WTC11 (cell line): ENCODE data around the gene RAB34. TPM values are rescaled to one million over a fixed set of nuclear protein-coding genes. Genes with fewer than 3 reads are reported as not detected.

Source experiments
- ATAC-seq: fragments of 200-7000 bp; cut with Tn5 transposase; 2 replicates; pipeline ENCODE4 v1.10.0; 2021; ENCODE audit warnings: mild to moderate bottlenecking, moderate library complexity
- CTCF ChIA-PET: fragments of 300-600 bp; sonication (Branson Sonifier 250); formaldehyde crosslinking; loops from one replicate; lab custom pipeline; 2021; ENCODE audit warnings: antibody characterized with exemption; lab: Charles Lee
- POLR2A ChIA-PET: fragments of 350-600 bp; sonication (Branson Sonifier 250); formaldehyde crosslinking; loops from one replicate; lab custom pipeline; 2021; ENCODE audit warnings: antibody characterized with exemption; lab: Charles Lee
- DNase-seq: peaks from one replicate; pipeline ENCODE4 v3.0.0; 2021; ENCODE audit warnings: low spot score
- H3K27ac Mint-ChIP-seq: 2 replicates; pipeline ENCODE4 v1.8.0; 2021; ENCODE audit warnings: mixed read lengths
- H3K27me3 Mint-ChIP-seq: 2 replicates; pipeline ENCODE4 v1.8.0; 2021; ENCODE audit warnings: low read depth, mild to moderate bottlenecking, moderate library complexity, mixed read lengths
- H3K36me3 Mint-ChIP-seq: 2 replicates; pipeline ENCODE4 v1.8.0; 2021; ENCODE audit warnings: mixed read lengths
- H3K4me1 Mint-ChIP-seq: 2 replicates; pipeline ENCODE4 v1.8.0; 2022; ENCODE audit warnings: mixed read lengths
- H3K4me3 Mint-ChIP-seq: 2 replicates; pipeline ENCODE4 v1.8.0; 2021; ENCODE audit warnings: mild to moderate bottlenecking, moderate library complexity, mixed read lengths
- H3K9me3 Mint-ChIP-seq: 2 replicates; pipeline ENCODE4 v1.8.0; 2021; ENCODE audit warnings: mixed read lengths
- AFF4 ChIP-seq: sonication (generic); formaldehyde crosslinking; IDR thresholded peaks from 2 replicates; pipeline ENCODE4 v1.8.1; 2023; ENCODE audit warnings: mild to moderate bottlenecking, missing genetic modification reagents, borderline replicate concordance
- ATF2 ChIP-seq: sonication (generic); formaldehyde crosslinking; IDR thresholded peaks from 2 replicates; pipeline ENCODE4 v1.8.1; 2022; ENCODE audit warnings: low read depth, missing genetic modification reagents, borderline replicate concordance
- ATF6 ChIP-seq: sonication (generic); formaldehyde crosslinking; IDR thresholded peaks from 2 replicates; pipeline ENCODE4 v1.8.1; 2023; ENCODE audit warnings: mild to moderate bottlenecking, missing genetic modification reagents
- CREB1 ChIP-seq: sonication (generic); formaldehyde crosslinking; IDR thresholded peaks from 2 replicates; pipeline ENCODE4 v1.8.0; 2023; ENCODE audit warnings: mild to moderate bottlenecking, missing genetic modification reagents
- ELF4 ChIP-seq: sonication (generic); formaldehyde crosslinking; IDR thresholded peaks from 2 replicates; pipeline ENCODE4 v1.8.1; 2022; ENCODE audit warnings: low read depth, mild to moderate bottlenecking, moderate library complexity, missing genetic modification reagents
- EMX1 ChIP-seq: fragments of 250-450 bp; sonication (Bioruptor Pico); IDR thresholded peaks from 2 replicates; pipeline ENCODE4 v1.8.0; 2021; ENCODE audit warnings: mild to moderate bottlenecking
- ESRRA ChIP-seq: sonication (generic); formaldehyde crosslinking; IDR thresholded peaks from 2 replicates; pipeline ENCODE4 v1.8.1; 2022; ENCODE audit warnings: mild to moderate bottlenecking, missing genetic modification reagents, borderline replicate concordance
- IRF1 ChIP-seq: sonication (generic); formaldehyde crosslinking; IDR thresholded peaks from 2 replicates; pipeline ENCODE4 v1.8.0; 2023; ENCODE audit warnings: missing genetic modification reagents
- MAX ChIP-seq: sonication (generic); formaldehyde crosslinking; IDR thresholded peaks from 2 replicates; pipeline ENCODE4 v1.8.0; 2022; ENCODE audit warnings: mild to moderate bottlenecking, missing genetic modification reagents
- MYBL2 ChIP-seq: sonication (generic); formaldehyde crosslinking; IDR thresholded peaks from 2 replicates; pipeline ENCODE4 v1.8.1; 2023; ENCODE audit warnings: mild to moderate bottlenecking, moderate library complexity, missing genetic modification reagents
- TEAD1 ChIP-seq: sonication (generic); formaldehyde crosslinking; IDR thresholded peaks from 2 replicates; pipeline ENCODE4 v1.8.0; 2022; ENCODE audit warnings: mild to moderate bottlenecking, missing genetic modification reagents
- ZNF121 ChIP-seq: sonication (generic); formaldehyde crosslinking; IDR thresholded peaks from 2 replicates; pipeline ENCODE4 v1.8.0; 2023; ENCODE audit warnings: missing genetic modification reagents
- ZNF281 ChIP-seq: sonication (generic); formaldehyde crosslinking; IDR thresholded peaks from 2 replicates; pipeline ENCODE4 v1.8.0; 2023; ENCODE audit warnings: mild to moderate bottlenecking, missing genetic modification reagents
- ZNF425 ChIP-seq: fragments of 250-450 bp; sonication (Bioruptor Pico); conservative IDR thresholded peaks from 2 replicates; pipeline ENCODE4 v1.9.0; 2021; ENCODE audit warnings: mild to moderate bottlenecking
- ZNF532 ChIP-seq: fragments of 250-450 bp; sonication (Bioruptor Pico); IDR thresholded peaks from 2 replicates; pipeline ENCODE4 v1.9.0; 2021; ENCODE audit warnings: mild to moderate bottlenecking, borderline replicate concordance
- total RNA-seq: library from RNA; stranded (reverse); gene quantifications from 3 replicates; pipeline ENCODE4 v1.2.3, GENCODE V29; 2021

RAB34 gene
- total RNA-seq, 1 experiment from 2014 or later: 181 TPM

- TF ChIP-seq ZNF532: no peak
Observed at GRCh38 chr17:28684963-28685362, 32.7 kb downstream of the RAB34 start (continued).

- Mint-ChIP-seq H3K9me3 (no peaks in the 10 kb centered on the region), H3K4me1 (no peaks in the 10 kb centered on the region)
- TF ChIP-seq IRF1 (CRISPR knock-in tag): no peak
- TF ChIP-seq EMX1 (CRISPR knock-in tag): no peak
- no peak for TF ChIP-seq CREB1
- TF ChIP-seq ESRRA: no peak
- TF ChIP-seq ELF4 (CRISPR knock-in tag): no peak
- TF ChIP-seq ATF6: no peak
- TF ChIP-seq ZNF121 (CRISPR knock-in tag): no peak
- no peak for TF ChIP-seq MAX (CRISPR knock-in tag)
- TF ChIP-seq TEAD1 (CRISPR knock-in tag): no peak
- TF ChIP-seq AFF4 (CRISPR knock-in tag): no peak
- TF ChIP-seq MYBL2 (CRISPR knock-in tag): no peak
- TF ChIP-seq ATF2 (CRISPR knock-in tag): no peak
- TF ChIP-seq ZNF425 (CRISPR knock-in tag): no peak
- TF ChIP-seq ZNF281: no peak
- TF ChIP-seq, all 79 proteins: peak for 0
- no peak for DNase-seq
- Mint-ChIP-seq H3K36me3 (peaks cover 81% of the 10 kb centered on the region), H3K4me3 (no peak overlapping the region), H3K27me3 (no peaks in the 10 kb centered on the region), H3K27ac (no peak overlapping the region)
- CTCF ChIA-PET: interaction anchor here (1.8 kb wide), 1 partner anchor 38 kb away, joined by 4 read pairs; the partner anchor contains the start of gene BLTP2
- POLR2A ChIA-PET: no interaction called here
- ATAC-seq: no peak
Observed at GRCh38 chr17:28682655-28683054, 35.0 kb downstream of the RAB34 start.
